NCI-H146 treated with DMSO at 0.1 percent for 48 hours (cell line): ENCODE measurements around the gene HEBP2.
A peak's percentile ranks its signal among the peaks of the same experiment; 100 is the strongest.

Experiments used
- DNase-seq: peaks from one replicate; lab custom pipeline; 2025; ENCODE audit not compliant: unreplicated experiment; lab: John Stamatoyannopoulos, UW

Gene HEBP2

DNA sequence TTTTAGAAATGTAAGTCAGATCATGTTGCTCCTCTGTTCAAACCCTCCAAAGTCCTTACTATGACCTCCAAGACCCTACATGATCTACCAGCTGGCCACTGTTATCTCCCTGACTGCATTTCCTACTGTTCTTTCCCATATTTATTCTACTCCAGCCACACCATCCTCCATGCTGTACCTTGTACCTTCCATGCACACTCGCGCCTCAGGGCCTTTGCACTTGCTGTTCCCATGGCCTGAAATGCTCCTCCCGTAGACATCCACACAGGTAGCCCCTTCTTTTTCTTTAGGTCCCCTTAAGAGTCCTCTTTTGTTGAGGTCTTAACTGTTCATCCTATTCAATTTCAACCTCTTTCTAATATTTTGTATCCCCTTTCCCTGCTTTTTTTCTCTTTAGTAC lies 47.0 kb downstream of the HEBP2 start:
- DNase-seq, result no peak

DNA sequence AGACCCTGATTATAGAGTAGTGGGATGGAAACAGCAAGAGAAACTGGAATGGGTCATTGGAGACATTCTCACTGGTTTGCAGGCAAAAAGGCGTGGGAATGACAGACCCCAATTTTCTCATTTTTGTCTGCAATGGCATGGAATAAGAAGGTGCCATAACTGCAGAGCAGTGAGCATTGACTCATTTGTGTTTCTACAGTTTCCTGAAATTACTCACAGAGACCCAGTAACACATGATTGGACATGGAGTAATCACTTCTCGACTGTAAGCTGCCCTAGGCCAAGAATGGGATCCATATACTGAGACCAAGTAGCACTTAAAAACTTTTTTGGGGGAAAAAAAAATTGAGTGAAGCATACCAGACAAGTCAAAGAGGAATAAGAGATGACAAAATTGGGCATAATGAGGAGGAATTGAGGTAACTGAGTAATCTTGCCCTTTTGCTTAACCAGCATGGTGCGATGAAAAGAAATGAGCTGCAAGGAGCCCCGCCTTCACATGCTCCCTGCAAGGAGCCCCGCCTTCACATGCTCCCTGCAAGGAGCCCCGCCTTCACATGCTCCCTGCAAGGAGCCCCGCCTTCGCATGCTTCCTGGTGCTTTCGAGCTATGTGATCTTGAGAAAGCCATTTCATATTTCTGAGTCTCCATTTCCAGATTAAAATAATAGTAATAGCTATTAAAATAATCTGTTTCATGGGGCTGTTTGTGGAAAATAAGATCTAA lies 51.1 kb downstream of the HEBP2 start:
- DNase-seq, result no peak

DNA sequence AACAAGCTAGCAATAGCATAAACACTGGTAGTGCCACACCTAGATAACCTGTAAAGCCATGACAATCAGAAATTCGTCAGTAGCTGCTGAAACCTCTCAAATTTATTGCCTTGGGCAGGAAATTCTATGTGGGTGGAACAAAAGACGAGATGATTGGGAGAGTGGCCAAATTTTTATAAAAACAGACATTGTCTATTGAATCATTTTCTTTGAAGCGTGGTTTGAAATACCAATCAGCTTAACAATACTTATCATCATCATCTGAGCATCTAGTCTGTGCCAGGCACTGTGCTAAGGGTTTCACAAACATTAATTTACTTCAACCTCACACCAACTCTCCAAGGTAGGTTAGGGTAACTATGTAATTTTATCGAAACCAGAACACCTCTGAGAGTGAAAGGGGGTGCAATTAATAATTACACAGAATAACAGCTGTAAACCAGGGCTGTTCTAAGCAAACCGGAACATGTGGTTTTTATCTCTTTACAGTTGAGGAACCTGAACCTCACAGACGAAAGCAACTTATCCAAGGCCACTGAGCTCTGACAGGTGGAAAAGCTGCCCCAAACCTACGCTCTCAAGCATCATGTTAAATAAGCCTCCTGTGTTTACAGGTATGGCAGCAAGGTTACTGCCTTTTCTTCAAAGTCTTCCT lies 51.9 kb downstream of the HEBP2 start:
- DNase-seq, result no peak

DNA sequence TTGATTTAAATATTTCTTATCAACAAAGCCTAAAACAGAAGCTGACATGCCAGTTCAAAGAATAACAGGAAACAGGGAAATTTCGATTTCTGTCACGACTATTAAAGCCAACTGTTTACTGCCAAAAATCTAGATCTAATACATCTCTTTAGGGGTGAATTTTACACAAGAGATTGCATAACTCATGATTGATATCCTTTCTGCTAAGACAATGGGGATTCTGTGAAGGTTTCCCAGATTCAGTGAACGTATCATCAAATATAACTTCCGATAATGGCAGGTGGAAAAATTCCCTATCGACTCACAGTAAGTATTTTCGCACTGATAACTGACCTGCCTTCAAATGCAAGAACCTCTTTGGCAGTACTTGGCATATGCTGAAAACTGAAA lies 52.4 kb downstream of the HEBP2 start:
- no peak for DNase-seq

DNA sequence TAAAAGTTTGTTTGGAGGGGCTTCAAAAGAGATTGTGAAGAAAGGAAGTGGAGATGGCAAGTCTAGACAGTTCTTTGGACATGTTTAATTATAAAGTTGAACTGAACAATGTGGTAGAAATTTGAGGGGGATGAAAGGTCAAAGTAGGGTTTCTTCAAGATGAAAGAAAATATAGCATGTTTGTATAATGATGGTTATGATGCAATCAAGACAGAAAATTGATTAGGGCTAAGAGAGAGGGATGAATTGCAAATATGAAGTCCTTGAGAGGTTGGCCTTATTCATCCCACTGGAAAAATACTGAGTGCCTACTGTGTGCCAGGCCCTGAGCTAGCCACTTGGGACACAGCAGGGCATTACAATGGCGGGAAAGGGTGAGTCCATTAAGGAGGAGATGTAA lies 57.6 kb downstream of the HEBP2 start:
- DNase-seq, result no peak

DNA sequence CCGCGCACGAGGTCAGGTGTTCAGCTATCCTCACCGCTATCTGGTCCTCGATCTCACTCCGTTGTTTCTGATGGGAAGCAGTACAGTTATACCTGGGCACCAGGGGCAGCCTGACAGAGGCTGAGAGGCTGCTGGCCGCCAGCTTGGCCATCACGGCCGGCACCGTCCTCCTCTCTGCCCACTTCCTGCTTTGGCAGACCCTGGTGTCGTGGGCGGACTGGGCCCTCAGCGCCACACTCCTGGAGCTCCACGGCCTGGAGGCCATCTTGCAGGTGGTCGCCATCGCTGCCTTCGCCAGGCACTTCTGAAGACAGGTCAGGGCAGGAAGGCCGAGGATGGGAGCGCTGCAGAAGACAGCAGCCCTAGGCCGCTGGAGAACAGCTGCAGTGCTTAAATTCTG lies 60.1 kb downstream of the HEBP2 start:
- DNase-seq, result no peak

DNA sequence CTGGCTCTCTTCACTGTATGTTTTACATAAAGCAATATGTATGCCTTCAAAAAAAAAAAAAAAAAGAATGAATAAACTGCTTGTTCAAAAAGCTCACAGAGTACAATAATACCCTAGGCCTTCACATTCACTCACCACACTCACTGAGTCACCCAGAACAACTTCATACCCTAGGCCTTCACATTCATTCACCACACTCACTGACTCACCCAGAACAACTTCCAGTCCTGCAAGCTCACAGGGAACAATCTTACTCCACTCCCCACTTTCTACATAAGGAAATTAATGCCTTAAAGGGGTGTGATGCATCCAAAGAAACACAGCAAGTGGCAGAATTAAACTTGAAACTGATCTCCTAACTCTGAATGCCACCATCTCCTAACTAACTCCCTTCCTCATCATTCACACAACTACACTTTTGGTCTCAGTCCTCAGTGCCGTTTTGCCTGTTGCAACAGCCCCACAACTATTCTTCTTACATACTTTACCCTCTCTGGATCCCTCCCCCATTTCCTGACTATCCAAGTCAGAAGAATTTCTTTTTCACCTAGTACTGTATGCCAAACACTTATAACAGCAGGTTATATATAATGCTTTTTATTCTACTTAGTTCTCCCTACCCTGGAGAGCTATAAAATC lies 61.1 kb downstream of the HEBP2 start:
- no peak for DNase-seq

DNA sequence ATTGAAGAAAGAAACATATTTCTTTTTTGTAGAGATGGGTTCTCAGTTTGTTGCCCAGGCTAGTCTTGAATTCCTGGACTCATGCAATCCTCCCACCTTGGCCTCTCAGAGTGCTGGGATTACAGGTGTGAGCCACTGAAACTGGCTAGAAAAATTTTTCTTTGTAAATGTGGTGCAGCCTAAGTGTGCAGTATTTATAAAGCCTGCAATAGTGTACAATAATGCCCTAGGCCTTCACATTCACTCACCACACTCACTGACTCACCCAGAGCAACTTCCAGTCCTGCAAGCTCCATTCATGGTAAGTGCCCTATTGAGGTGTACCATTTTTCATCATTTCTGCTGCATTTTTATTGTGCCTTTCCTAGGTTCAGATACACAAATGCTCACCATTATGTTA lies 63.9 kb downstream of the HEBP2 start:
- no peak for DNase-seq

DNA sequence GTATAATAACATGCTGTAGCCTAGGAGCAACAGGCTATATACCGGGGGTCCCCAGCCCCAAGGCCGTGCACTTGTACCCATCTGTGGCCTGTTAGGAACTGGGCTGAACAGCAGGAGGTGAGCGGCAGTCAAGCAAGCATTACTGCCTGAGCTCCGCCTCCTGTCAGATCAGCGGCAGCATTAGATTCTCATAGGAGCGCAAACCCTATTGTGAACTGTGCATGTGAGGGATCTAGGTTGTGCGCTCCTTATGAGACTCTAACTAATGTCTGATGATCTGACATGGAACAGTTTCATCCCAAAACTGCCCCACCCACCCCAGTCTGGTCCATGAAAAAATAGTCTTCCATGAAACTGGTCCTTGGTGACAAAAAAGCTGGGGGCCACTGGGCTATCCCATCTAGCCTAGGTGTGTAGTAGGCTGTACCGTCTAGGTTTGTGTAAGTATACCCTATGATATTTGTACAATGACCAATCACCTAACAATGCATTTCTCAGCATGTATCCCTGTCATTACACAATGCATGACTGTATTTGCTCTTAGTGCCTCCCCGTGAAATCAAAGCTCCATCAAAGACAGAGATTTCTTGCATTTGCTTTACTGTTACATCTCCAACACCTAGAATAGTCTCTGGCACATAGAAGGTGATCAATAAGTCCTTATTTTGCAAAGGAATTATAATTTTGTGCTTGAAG lies 64.4 kb downstream of the HEBP2 start:
- peak; percentile 43 for DNase-seq
